ENCODE results near the gene HINT3.
A peak's percentile ranks its signal among the peaks of the same experiment; 100 is the strongest.

HINT3 gene

DNA sequence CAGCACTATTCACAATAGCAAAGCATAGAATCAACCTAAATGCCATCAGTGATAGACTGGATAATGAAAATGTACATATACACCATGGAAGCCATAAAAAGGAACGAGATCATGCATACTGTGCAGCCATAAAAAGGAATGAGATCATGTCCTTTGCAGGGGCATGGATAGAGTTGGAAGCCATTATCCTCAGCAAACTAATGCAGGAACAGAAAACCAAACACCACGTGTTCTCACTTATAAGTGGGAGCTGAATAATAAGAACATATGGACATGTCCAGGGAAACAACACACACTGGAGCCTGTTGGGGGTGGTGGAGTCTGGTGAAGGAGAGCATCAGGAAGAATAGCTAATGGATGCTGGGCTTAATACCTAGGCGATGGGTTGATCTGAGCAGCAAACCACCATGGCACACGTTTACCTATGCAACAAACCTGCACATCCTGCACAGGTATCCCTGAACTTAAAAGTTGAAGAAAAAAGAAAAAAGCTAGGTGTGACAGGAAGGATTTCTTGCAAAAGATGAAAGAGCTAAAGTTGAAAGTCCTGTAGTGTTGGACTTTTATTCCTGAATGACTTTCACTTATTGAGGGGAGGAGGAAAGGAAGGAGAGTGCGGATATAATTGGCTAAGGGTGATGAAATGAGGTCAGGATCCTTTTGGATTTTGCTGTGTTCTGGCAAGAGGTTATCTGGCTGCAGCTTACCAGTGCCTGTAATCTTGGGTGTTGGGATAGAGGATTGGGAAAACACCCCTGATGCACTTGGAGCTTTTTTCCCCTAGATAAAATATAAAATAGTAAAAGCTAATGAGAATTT is 38.3 kb downstream of the HINT3 start:
- H3K4me3 ChIP-seq (ENCODE audit: low read depth, low read length) = no peak overlapping the region
- DNase-seq (ENCODE audit: low read depth, low spot score) = no peak
- in situ Hi-C loops (cut with HindIII; ENCODE audit: low sequenced_read_pairs) = no loop called here
- TF ChIP-seq, protein P1, sequence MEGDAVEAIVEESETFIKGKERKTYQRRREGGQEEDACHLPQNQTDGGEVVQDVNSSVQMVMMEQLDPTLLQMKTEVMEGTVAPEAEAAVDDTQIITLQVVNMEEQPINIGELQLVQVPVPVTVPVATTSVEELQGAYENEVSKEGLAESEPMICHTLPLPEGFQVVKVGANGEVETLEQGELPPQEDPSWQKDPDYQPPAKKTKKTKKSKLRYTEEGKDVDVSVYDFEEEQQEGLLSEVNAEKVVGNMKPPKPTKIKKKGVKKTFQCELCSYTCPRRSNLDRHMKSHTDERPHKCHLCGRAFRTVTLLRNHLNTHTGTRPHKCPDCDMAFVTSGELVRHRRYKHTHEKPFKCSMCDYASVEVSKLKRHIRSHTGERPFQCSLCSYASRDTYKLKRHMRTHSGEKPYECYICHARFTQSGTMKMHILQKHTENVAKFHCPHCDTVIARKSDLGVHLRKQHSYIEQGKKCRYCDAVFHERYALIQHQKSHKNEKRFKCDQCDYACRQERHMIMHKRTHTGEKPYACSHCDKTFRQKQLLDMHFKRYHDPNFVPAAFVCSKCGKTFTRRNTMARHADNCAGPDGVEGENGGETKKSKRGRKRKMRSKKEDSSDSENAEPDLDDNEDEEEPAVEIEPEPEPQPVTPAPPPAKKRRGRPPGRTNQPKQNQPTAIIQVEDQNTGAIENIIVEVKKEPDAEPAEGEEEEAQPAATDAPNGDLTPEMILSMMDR (IDR thresholded peaks at IDR 0.05; ENCODE audit: low read depth, low read length) = no peak

DNA sequence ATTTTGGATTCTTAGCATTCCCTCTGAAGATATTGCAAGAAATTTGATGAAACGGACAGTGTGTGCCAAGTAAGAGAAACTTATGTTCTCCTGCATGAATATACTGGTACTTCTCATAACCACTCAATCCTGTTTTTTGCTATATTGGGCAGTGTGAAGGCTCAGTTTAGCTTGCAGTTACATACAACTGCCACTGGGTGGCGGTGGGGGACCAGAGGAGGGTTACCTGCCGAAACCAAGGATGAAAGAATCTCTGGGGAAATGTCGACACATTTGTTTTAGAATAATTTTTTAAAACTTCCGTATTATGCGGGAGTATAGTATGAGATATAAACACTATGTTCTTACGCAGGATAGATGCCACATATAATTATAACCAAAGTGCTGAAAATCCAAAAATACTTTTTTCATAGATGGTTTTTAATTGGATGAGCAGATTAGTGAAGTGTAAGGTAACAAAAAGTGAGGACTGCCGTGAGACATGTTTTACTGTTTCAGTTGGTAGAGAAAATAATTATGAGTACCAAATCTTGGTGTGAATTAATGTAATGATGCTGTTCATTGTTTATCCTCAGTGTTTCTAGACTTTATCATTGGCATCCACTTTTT is 39.5 kb downstream of the HINT3 start:
- in situ Hi-C loops (cut with HindIII; ENCODE audit: low sequenced_read_pairs) = no loop called here
- TF ChIP-seq, protein P1 (IDR thresholded peaks at IDR 0.05; ENCODE audit: low read depth, low read length) = peak; percentile 98
- H3K4me3 ChIP-seq (ENCODE audit: low read depth, low read length) = no peak overlapping the region
- DNase-seq (ENCODE audit: low read depth, low spot score) = peak; percentile 69

DNA sequence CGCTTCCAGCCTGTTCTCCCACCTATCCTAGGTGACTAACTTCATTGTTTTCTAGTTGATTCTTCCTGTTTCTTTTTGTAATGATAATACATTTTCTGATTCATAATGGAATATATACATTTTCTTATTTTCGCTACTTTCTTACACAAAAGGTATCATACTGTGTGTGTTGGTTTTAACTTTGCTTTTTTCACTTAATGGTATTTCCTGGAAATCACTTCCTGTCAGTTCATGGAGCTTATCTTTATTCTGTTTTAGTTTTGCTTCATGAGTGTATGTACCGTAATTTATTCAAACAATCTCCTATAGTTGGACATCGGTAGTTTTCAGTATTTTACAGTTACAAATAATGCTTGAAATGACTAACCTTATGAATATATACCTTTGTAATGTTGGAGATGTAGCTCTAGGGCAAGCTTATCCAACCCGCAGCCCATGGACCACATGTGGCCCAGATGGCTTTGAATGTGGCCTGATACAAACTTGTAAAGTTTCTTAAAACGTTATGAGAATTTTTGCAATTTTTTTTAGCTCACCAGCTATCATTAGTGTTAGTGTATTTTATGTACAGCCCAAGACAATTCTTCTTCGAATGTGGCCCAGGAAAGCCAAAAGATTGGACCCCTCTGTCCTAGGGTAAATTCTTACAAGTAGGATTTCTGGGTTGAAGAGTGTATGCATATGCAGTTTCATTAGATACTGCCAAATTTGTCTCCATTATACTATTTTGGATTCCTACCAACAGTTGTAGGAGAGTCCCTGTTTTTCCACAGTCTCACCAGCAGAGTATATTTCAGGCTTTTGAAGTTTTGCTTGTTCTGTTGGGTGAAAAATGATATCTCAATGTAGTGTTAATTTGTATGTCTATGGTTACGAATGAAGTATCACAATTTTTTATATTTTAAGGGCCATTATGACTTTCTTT is 46.4 kb downstream of the HINT3 start:
- in situ Hi-C loops (cut with HindIII; ENCODE audit: low sequenced_read_pairs) = no loop called here
- TF ChIP-seq, protein P1 (IDR thresholded peaks at IDR 0.05; ENCODE audit: low read depth, low read length) = no peak
- H3K4me3 ChIP-seq (ENCODE audit: low read depth, low read length) = no peak overlapping the region
- DNase-seq (ENCODE audit: low read depth, low spot score) = no peak

DNA sequence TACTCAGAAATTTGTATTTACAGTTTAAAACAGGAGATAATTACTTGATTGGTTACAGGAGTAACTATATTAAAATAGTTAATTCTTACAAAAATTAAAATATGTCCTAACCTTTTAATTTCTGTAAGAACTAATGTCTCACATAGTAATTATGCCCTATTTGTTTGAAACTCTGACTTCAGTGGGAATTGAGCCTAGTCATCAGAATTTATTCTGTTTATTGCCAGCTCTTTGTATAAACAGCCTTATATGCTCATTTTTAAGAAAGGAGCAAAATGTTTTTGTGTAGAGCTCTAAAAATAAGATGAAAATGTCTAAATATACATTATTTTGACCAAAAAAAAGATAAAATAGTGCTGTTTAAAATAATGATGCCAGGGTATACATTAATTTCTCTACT is 51.2 kb downstream of the HINT3 start:
- TF ChIP-seq, protein P1 (IDR thresholded peaks at IDR 0.05; ENCODE audit: low read depth, low read length) = no peak
- in situ Hi-C loops (cut with HindIII; ENCODE audit: low sequenced_read_pairs) = no loop called here
- no peak overlapping the region for H3K4me3 ChIP-seq (ENCODE audit: low read depth, low read length)
- DNase-seq (ENCODE audit: low read depth, low spot score) = no peak

DNA sequence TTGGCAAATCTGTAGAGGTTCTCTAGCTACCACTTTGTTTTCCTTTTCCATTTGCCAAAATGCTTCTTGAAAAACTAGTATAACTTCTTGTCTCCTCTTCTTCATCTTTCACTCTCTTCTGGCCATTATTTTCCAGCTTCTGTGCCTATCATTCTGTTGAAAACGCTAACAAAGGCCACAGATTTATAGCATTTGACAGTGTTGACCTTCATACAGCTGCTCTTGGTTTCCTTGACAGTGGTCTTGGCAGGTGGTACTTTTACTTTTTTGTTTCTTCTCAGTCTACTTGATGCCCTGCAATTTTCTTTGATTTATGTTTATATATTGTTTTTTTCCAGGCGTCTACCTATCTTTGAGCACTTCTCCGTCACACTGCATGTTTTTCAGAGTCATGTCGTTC is 53.5 kb downstream of the HINT3 start:
- in situ Hi-C loops (cut with HindIII; ENCODE audit: low sequenced_read_pairs) = no loop called here
- no peak overlapping the region for H3K4me3 ChIP-seq (ENCODE audit: low read depth, low read length)
- TF ChIP-seq, protein P1 (IDR thresholded peaks at IDR 0.05; ENCODE audit: low read depth, low read length) = no peak
- DNase-seq (ENCODE audit: low read depth, low spot score) = no peak

DNA sequence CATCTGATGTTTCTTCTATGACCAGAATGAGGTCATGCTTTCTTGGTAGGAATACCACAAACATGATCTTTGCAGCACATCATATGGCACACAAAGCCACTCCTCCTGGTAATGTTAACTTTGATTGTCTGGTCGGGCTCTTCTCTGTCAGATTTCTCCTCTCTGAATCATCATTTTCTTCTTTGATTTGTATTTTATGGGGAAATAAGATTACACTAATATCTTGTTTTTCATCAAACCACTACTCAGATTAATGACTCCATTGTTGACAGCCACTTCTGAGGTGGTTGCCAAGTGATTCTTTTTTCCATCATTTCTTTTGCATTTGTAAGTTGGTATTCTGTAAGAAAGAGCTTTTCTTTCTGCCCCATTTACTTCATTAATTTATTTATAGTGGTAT is 59.3 kb downstream of the HINT3 start:
- TF ChIP-seq, protein P1 (IDR thresholded peaks at IDR 0.05; ENCODE audit: low read depth, low read length) = no peak
- in situ Hi-C loops (cut with HindIII; ENCODE audit: low sequenced_read_pairs) = no loop called here
- H3K4me3 ChIP-seq (ENCODE audit: low read depth, low read length) = no peak overlapping the region
- DNase-seq (ENCODE audit: low read depth, low spot score) = peak; percentile 19
